ENCODE results near the gene GPR33. TPM values are rescaled to one million over a fixed set of nuclear protein-coding genes. Genes with fewer than 3 reads are reported as not detected.

The GPR33 gene
- total and polyA plus RNA-seq, 12 donors = not detected

GRCh38 chr14:31435276-31435675 lies 52.6 kb downstream of the GPR33 start:
- Histone ChIP-seq H3K4me1 (replicated peaks in 1 of 2) (peaks cover 0 to 17% of the 10 kb centered on the region in 2 donors), H3K36me3 (replicated peaks in 1 of 2) (no peaks in the 10 kb centered on the region), H3K27ac (peak overlapping the region in 3 of 5 donors; percentile 20 to 45 (median 36)), H3K9me3 (replicated peaks in 1 of 3) (no peaks in the 10 kb centered on the region), H3K27me3 (no peaks in the 10 kb centered on the region), H3K4me3 (no peak overlapping the region)
- intact Hi-C loops (cut with DNase I) = no loop called here
- no peak for DNase-seq
- no peak for TF ChIP-seq CTCF (IDR thresholded peaks at IDR 0.05)
- no peak for TF ChIP-seq POLR2A (IDR thresholded peaks at IDR 0.05)

Other genes with a start within 250 kb of the GPR33 start
- gene HEATR5A, start 67.5 kb downstream of the GPR33 start, total RNA-seq = 10 to 100 TPM; 20.8 to 60.4 (median 42.1) TPM
- 10 to 100 TPM; 27.2 to 39.4 (median 35.7) TPM for gene HEATR5A, start 67.5 kb downstream of the GPR33 start, polyA plus RNA-seq
- 10 to 100 TPM; 20.7 to 50.1 (median 28.4) TPM for gene DTD2, start 30.5 kb downstream of the GPR33 start, total RNA-seq
- 10 to 100 TPM in 1 of 3 donors, 1 to 10 TPM in 2; 6.0 to 22.2 (median 8.0) TPM for gene DTD2, start 30.5 kb downstream of the GPR33 start, polyA plus RNA-seq
- 10 to 100 TPM; 11.4 to 27.3 (median 18.1) TPM for gene NUBPL, start 73.4 kb upstream of the GPR33 start, total RNA-seq
- gene NUBPL, start 73.4 kb upstream of the GPR33 start, polyA plus RNA-seq = 10 to 100 TPM in 1 of 3 donors, 1 to 10 TPM in 2; 3.6 to 16.0 (median 3.9) TPM